HTERT RPE-1 (cell line): ENCODE measurements around the gene DPH1.

Experiments used
- in situ Hi-C: fragments of 300-500 bp; cut with MboI; formaldehyde crosslinking; loops from 4 replicates; pipeline ENCODE4 v1.14.3; 2020; ENCODE audit warnings: low sequenced_read_pairs

The DPH1 gene

GRCh38 chr17:2025622-2026309 lies 4.2 kb upstream of the DPH1 start:
- in situ Hi-C loops: no loop called here

DNA sequence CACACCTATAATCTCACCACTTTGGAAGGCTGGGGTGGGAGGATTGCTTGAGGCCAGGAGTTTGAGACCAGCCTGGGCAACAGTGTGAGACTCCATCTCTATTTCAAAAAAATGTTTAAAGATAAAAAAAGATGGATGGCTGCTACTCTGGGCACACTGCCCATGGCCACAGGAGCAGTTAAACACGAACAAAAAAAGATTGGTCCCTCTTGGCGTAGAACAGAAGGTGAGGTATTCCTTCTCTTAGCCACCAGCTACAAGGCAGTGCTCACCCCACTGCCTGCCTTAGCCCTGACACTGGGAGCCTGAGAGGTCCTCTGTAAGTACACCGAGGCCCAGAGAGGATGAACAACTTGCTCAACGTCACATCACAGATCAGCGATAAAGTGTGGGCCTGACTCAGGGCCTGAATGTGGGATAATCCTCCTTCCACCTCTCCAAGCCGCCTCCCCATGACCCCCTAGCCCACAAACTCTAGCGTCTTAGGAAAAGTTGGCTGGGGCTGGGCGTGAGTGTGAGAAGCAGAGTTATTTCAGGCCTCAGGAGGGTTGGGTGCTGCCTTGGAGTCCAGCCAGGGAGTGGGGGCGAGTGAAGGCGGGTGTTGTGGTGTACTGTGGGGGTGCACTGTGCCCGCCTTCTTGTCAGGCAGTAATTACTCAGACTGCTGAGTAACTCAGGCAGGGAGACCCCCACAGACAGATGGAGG lies 2.3 kb upstream of the DPH1 start:
- in situ Hi-C loops: no loop called here

GRCh38 chr17:2028234-2028614 lies 1.7 kb upstream of the DPH1 start:
- in situ Hi-C loops: no loop called here

DNA sequence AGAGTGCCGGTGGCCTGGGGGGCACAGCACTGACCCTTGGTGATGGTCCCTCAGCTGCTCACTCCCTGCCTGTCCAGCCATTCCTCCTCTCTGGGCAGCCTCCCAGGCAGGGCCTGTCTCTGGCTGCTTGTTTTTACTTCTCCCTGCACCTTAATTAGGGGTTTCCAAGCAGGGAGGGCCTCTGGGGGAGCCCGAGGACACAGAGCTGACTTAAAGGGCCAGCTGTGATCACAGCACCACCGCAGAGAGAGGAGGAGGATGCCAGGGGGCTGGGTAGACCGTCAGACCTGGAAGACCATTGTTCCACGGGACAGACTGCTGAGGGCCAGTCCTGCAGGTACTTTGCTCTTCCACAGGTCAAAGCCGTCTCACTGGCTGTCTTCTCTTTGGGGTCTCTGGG lies 1.2 kb upstream of the DPH1 start:
- in situ Hi-C loops: no loop called here

DNA sequence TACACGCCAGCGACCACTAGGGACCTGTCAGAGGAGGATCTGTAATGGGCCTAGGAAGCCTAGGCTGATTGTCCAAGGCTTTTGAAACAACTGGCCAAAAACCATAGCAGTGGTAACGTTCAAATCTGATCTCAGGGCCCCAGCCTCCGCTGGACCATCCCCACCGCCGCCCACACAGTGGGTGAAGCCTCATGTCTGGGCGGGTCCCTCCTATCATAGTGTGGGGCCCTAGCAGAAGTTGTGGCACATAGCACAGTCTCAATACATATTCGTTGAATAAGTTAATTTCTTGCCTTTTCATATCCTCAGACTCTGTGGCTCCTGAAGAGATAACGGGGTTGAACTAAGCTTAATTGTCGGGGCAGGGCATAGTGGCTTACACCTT lies 818 bp downstream of the DPH1 start:
- in situ Hi-C loops: no loop called here

- in situ Hi-C loops: no loop called here
Observed at GRCh38 chr17:2033153-2033552, 3.2 kb downstream of the DPH1 start.

DNA sequence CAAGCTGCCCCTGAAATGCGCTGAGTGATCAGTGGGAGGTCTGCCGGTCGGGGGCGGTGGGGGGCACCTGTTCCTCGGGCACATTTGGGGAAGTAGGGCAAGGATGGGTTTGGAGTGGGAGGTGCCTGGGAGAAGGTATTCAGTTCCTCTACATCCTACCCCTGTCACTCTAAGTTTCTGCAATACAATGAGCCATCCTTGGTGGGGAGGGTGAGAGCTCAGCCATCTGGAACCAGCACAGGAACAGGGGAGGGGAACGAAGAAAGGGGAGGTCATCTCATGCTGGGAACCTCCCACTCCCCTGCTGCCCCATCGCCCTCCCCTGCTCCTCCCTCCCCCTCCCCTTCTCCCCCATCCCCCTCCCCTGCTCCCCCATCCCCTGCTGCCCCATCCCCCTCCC lies 4.2 kb downstream of the DPH1 start:
- in situ Hi-C loops: no loop called here

DNA sequence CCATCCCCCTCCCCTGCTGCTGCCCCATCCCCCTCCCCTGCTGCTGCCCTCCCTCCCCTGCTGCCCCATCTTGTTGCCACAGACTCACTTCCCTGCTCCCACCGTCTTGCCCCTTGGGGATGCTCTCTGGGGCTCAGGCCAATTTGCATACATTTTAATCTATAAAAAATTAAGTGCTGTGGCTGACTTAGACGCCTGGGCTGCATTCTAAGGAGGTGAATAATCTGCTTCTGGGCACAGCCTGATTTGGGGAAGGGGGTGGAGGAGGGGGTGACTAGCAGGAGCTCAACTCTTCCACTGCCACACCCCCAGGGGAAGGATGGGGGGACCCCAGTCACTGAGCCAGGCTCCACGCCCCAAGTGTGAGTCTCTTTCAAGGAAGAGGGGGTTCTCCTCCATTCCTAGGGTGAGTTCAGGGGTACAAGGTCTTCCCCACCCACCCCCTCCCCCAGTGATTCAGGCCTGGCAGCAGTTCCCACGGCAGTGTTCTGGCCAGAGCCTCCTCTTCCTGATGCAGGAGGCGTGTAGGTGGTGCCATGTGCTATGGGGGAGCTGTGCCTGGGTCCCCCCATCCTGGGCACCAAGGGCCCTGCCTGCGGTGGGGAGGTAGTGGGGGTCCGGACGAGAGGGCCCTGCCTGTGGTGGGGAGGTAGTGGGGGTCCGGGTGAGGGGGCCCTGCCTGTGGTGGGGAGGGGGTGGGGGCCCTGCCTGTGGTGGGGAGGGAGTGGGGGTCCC lies 5.0 kb downstream of the DPH1 start:
- in situ Hi-C loops: no loop called here

DNA sequence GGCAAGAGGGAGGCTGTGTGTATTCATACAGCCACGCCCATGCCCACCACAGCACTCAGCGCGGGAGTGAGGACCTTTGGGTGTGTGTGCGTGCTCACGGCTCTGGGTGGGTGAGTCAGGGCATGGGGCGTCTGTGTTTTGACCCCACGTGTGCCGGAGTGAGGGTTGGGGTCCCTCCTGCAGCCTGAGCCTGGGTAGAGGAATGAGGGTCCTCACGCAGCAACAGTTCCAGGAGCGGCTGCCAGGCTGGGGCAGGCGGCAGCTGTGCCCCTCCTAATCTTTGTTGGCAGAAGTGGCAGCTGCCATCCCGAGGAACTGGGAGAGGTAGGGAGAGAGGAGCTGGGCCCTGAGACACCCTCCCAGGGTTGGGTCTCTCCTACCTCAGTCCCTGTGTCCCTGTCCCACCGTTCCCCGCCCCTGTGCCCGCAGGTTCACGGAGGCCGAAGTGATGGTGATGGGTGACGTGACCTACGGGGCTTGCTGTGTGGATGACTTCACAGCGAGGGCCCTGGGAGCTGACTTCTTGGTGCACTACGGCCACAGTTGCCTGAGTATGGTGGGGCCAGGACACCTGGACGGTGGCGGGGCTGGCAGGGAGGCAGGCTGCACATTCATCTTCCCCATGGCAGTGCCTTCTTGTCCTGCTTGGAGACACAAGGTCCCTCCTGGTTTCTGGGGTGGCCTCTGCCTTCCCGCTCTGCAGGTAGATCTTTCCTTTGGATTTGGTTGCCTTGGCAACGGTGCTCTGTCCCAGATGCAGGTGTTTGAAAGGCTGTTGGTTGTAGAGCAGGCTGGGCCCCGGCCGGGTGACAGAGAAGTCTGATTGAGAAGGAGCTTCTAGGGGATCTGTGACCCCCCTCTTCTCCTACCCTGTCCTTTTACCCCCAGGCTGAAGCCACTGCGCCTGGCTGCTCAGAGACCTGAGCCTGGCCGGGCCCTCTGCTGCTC lies 5.9 kb downstream of the DPH1 start:
- in situ Hi-C loops: no loop called here

DNA sequence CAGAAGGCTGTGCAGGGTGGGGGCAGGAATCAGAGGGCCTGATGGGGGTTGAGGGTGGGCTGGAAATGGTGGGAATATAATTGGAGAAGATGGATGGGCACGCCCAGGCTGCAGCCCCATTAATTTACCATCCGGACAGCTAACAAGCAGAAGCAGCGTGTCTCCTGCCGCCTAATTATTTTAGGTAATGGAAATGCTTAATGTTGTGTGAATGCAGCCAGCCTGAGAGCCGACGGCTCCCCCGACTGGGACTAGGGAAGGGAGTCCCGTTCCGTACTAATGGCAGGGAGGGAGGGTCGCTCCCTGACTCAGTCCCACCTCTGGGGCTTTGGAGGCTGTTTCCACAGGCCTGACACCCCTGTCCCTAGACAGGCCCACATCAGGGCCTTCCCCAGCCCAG lies 7.2 kb downstream of the DPH1 start:
- in situ Hi-C loops: no loop called here

DNA sequence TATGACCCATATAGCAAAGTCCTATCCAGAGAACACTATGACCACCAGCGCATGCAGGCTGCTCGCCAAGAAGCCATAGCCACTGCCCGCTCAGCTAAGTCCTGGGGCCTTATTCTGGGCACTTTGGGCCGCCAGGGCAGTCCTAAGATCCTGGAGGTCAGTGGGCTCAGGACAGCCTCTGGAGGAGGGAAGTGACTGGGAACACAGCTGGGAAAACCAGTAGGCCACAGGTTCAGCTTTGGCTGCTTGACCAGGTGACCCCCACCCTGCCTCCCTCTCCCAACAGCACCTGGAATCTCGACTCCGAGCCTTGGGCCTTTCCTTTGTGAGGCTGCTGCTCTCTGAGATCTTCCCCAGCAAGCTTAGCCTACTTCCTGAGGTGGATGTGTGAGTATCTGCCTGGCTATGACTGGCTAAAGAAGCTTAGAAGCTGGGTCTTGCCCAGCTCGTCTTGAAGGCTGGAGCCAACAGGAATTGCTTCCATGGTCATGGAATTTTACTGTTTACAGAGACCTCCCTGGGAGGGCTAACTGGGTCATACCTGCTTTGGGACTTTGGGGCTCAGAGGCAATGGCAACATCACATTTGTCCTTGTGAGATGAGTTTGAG lies 10.4 kb downstream of the DPH1 start:
- in situ Hi-C loops: no loop called here

GRCh38 chr17:2040942-2041560 lies 11.1 kb downstream of the DPH1 start:
- in situ Hi-C loops: no loop called here

DNA sequence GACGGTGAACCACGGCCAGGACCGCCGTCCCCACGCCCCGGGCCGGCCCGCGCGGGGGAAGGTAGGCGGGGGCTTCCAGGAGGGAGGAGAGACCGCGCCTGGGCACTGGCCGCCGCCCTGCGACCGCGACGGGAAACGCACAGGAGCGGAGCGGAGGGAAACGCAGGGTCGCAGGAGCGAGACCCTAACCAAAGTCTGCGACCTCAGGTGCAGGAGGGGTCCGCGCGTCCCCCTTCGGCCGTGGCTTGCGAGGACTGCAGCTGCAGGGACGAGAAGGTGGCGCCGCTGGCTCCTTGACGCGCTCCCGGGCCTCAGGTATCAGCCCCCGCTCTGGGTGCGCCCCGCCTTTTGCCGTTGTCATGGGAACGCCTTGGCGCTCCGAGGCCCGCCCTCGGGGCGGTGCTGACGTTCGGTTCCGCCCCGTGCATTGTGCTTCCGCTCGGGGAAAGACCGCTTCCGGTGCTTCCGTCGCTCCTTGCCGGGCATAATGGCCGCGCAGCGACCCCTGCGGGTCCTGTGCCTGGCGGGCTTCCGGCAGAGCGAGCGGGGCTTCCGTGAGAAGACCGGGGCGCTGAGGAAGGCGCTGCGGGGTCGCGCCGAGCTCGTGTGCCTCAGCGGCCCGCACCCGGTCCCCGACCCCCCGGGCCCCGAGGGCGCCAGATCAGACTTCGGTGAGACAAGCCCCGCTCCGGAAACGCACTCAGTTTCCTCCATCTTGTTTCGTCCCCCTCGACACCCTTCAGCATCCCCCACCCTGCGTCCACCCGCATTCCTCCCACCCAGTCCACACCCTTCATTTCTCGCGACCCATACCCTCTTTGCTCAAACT lies 11.8 kb downstream of the DPH1 start, which contains the start of gene OVCA2:
TSS of gene OVCA2 (plus strand) at position 462 of the 829 bp plus-strand sequence. CDS start at position 488, 26 bp downstream.
- in situ Hi-C loops: no loop called here

DNA sequence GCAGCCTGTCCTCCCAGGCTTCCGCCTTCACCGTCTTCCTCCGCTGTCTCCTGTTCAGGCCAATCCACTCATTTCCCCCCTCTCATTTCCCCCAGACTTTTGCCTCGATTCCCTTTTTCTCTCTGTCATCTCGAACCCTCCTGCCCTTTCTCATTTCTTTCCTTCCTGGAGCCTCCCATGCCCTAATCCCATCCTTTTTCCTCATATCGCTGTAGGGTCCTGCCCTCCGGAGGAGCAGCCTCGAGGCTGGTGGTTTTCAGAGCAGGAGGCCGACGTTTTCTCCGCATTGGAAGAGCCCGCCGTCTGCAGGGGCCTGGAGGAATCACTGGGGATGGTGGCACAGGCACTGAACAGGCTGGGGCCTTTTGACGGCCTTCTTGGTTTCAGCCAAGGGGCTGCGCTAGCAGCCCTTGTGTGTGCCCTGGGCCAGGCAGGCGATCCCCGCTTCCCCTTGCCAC lies 12.5 kb downstream of the DPH1 start:
- in situ Hi-C loops: no loop called here

- in situ Hi-C loops: no loop called here
Observed at GRCh38 chr17:2042933-2043332, 13.0 kb downstream of the DPH1 start.

- in situ Hi-C loops: no loop called here
Observed at GRCh38 chr17:2043785-2044184, 13.8 kb downstream of the DPH1 start.

GRCh38 chr17:2044263-2044894 lies 14.4 kb downstream of the DPH1 start:
- in situ Hi-C loops: no loop called here

DNA sequence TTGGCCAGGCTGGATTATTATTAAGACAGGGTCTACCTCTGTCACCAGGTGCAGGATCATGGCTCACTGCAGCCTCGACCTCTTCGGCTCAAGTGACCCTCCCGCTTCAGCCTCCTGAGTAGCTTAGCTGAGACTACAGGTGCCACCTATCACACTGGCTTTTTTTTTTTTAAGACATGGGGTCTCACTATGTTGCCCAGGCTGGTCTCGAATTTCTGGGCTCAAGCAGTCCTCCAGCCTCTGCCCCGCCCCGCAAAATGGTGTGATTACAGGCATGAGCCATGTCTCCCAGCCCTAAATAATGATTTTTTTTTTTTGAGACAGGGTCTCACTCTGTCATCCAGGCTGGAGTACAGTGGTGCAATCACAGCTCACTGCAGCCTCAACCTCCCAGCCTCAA lies 17.6 kb downstream of the DPH1 start:
- in situ Hi-C loops: no loop called here

DNA sequence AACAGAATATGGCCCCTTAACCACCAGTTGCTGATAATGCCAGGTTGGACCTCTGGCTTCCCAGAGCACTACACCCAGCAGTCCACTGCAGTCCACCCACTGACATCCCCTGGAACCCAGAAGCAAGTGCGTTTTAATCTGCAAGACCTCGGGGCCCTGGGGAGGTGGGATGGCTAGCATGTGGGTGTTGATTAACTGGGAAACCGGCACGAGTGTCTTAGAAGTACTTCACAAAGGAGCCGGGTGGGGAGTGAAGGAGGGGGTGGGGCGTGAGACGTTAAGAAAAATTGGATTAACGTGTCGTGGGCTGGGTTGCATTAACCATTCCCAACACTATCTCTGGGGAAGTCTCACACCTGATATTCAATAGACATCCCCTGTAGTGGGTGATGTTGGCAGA lies 18.9 kb downstream of the DPH1 start:
- in situ Hi-C loops: no loop called here
